Sigmoid colon (tissue), 7 donors: Measurements from ENCODE around the gene KIF6. TPM values are rescaled to one million over a fixed set of nuclear protein-coding genes. Genes with fewer than 3 reads are reported as not detected.

ENCODE experiments used
- DNase-seq: peaks from one replicate; pipeline ENCODE4 v3.0.0-alpha.2; 2019
- H3K27ac ChIP-seq, 4 donors: fragments of 200-600 bp; sonication (generic); one replicate each; pipeline ENCODE4 v1.5.1; 2016 to 2019; ENCODE audit warnings: mild to moderate bottlenecking in 1 of 4
- H3K27me3 ChIP-seq, 3 donors: fragments of 200-600 bp; sonication (generic); one replicate each; pipeline ENCODE4 v1.5.1; 2019; ENCODE audit warnings: mild to moderate bottlenecking in 1 of 3
- H3K36me3 ChIP-seq, 4 donors: fragments of 200-600 bp; sonication (generic); one replicate each; pipeline ENCODE4 v1.5.1; 2016 to 2019
- H3K4me1 ChIP-seq, 4 donors: fragments of 200-600 bp; sonication (generic); one replicate each; pipeline ENCODE4 v1.5.1; 2017 to 2019
- H3K4me3 ChIP-seq, 4 donors: fragments of 200-600 bp; sonication (generic); one replicate each; pipeline ENCODE4 v1.5.1; 2017 to 2019; ENCODE audit warnings: mild to moderate bottlenecking in 2 of 4, moderate library complexity in 1 of 4
- H3K9me3 ChIP-seq, 4 donors: fragments of 200-600 bp in 3 of 4; sonication (generic) in 3 of 4; one replicate each; pipeline versions ENCODE4 v1.5.1 to v1.6.1; 2013 to 2019
- EP300 ChIP-seq, 4 donors: sonication (generic); formaldehyde crosslinking; IDR thresholded peaks; one replicate each; pipeline ENCODE4 v1.6.1; 2017; ENCODE audit warnings: antibody characterized with exemption in 4 of 4
- POLR2A ChIP-seq, 2 donors: fragments of 450-650 bp; IDR thresholded peaks; one replicate each; pipeline ENCODE4 v1.6.1; 2016; ENCODE audit warnings: antibody characterized with exemption in 2 of 2, mild to moderate bottlenecking in 2 of 2, moderate library complexity in 2 of 2
- POLR2AphosphoS5 ChIP-seq, 4 donors: sonication (generic); formaldehyde crosslinking; IDR thresholded peaks; one replicate each; pipeline ENCODE4 v1.6.1; 2017; ENCODE audit warnings: antibody characterized with exemption in 4 of 4
- WGBS, 2 donors: extraction: QIAGEN DNeasy Blood & Tissue Kit; methylation state at CpG; one replicate each; pipeline ENCODE4 v1.1.7; 2013; 5-methylcytosine and 5-hydroxymethylcytosine counted together
- intact Hi-C: fragments of 100-400 bp; cut with DNase I; formaldehyde crosslinking; loops from one replicate; pipeline ENCODE4 v1.15.1; 2023
- polyA plus RNA-seq, 3 donors: library from polyadenylated mRNA; stranded (reverse); fragments of 200-250 nt; gene quantifications; one replicate each; pipeline ENCODE4 v1.2.3, GENCODE V29; 2013
- total RNA-seq, 4 donors: library from RNA; depleted of rRNA; stranded (reverse); fragments of >200 nt; gene quantifications; one replicate each; pipeline ENCODE4 v1.1.0, GENCODE V29; 2016
- TF ChIP-seq, protein P1 (sequence below), 4 experiments: fragments of 450-650 bp in 3 of 4; fragments of 200-600 bp in 1 of 4; IDR thresholded peaks; one replicate each; pipeline ENCODE4 v1.5.1; 2016 to 2019; ENCODE audit warnings: antibody characterized with exemption in 4 of 4, mild to moderate bottlenecking in 3 of 4, moderate library complexity in 2 of 4
- donor health status: healthy with polysubstance abuse.
- donor health status: Bipolar disorder and iron deficiency.
- donor health status: healthy.

KIF6 gene
- total and polyA plus RNA-seq, 7 donors: under 0.01 to 0.99 (median 0.36) TPM; not detected in 2

DNA sequence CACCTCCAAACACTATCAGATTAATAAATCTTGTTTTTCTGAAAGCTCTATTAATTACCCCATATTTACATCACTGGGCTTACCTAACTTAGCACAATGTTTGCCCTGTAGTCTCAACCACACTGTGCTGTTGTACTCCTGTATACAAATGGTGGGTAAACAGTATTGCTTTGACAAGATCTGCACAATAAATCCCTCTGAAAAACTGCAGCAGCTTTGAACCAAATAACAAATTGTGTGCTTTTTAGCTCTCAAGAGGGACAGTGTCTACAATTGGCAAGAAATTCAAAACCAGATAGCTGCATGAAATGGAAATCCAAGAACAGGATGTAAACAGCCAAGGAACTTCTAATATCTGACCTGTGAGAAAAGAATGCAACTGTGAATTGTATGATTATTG, 10.4 kb downstream of the KIF6 start:
- no peaks in the 10 kb centered on the region for H3K36me3 ChIP-seq
- no peak for DNase-seq
- no peaks in the 10 kb centered on the region for H3K9me3 ChIP-seq
- TF ChIP-seq, protein P1, sequence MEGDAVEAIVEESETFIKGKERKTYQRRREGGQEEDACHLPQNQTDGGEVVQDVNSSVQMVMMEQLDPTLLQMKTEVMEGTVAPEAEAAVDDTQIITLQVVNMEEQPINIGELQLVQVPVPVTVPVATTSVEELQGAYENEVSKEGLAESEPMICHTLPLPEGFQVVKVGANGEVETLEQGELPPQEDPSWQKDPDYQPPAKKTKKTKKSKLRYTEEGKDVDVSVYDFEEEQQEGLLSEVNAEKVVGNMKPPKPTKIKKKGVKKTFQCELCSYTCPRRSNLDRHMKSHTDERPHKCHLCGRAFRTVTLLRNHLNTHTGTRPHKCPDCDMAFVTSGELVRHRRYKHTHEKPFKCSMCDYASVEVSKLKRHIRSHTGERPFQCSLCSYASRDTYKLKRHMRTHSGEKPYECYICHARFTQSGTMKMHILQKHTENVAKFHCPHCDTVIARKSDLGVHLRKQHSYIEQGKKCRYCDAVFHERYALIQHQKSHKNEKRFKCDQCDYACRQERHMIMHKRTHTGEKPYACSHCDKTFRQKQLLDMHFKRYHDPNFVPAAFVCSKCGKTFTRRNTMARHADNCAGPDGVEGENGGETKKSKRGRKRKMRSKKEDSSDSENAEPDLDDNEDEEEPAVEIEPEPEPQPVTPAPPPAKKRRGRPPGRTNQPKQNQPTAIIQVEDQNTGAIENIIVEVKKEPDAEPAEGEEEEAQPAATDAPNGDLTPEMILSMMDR (IDR thresholded peaks at IDR 0.05): no peak
- TF ChIP-seq POLR2AphosphoS5 (IDR thresholded peaks at IDR 0.05) (no peak), POLR2A (IDR thresholded peaks at IDR 0.05) (no peak), EP300 (IDR thresholded peaks at IDR 0.05) (no peak)
- no peaks in the 10 kb centered on the region for H3K4me1 ChIP-seq
- H3K27me3 ChIP-seq: no peaks in the 10 kb centered on the region
- no peak overlapping the region for H3K27ac ChIP-seq
- no peak overlapping the region for H3K4me3 ChIP-seq
- intact Hi-C loops: no loop called here

DNA sequence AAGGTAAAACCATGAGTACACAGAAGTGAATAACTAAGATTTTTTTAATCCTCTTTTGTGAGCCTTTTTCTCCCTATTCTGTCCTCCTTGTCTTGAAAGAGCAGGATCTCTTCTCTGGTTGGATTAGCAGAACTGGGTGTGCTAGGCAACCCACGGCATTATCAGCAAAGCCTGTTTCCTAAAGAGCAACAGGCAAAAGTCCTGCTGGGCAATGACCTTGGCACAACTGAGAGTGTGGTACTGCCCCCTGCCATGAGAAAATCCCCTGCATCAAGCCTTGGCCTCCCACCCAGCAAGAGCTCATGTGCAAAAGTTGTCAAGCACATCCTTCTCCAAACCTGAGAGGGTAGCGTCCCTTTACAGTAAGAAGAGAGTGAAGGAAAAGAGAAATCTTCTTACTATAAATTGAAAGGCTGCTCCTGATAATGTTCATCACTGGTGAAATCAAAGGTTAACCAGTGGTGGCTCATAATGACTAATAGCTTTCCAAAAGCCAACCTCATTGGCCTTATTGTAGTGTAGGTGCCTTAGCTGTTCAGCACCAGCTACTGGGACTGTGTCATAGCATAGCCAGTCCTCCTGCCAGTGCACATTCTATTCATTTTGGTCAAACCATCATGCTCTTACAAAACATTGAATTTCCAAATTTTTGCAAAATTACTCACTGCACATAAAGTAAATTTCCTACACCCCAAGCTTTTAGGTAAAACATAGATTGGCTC, 17.1 kb downstream of the KIF6 start:
- Histone ChIP-seq H3K36me3 (no peaks in the 10 kb centered on the region), H3K9me3 (no peaks in the 10 kb centered on the region), H3K27ac (no peak overlapping the region), H3K4me3 (no peak overlapping the region), H3K4me1 (no peaks in the 10 kb centered on the region), H3K27me3 (no peaks in the 10 kb centered on the region)
- TF ChIP-seq POLR2AphosphoS5 (IDR thresholded peaks at IDR 0.05): no peak
- TF ChIP-seq, protein P1 (IDR thresholded peaks at IDR 0.05): no peak
- TF ChIP-seq EP300 (IDR thresholded peaks at IDR 0.05): no peak
- no peak for TF ChIP-seq POLR2A (IDR thresholded peaks at IDR 0.05)
- DNase-seq: no peak
- intact Hi-C loops: no loop called here
- WGBS, 2 donors: 89 to 97% methylated on average over 2 of the region's 2 CpGs

DNA sequence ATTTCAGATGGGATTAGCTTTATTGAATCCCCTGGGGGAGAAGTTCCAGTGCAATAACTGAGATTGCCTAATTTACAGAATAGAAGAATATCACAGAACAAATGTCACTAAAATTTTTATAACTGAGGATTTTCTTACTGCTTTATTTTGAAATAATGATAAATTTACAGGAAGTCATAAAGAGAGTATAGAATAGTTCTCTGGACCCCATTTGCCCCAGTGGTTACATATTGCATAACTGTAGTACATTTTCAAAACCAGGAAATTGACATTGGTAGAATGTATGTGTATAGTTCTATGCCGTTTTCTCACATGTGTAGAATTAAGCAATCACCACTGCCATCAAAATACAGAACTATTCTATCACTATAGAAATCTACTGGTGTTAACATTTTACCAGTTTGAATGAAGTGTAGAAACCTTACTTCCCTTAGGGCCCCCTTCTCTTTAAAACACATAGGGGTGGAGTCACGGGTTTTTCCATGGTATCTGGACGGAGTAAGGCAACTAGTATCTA, 18.3 kb downstream of the KIF6 start:
- Histone ChIP-seq H3K27me3 (no peaks in the 10 kb centered on the region), H3K4me3 (no peak overlapping the region), H3K4me1 (no peaks in the 10 kb centered on the region), H3K36me3 (no peaks in the 10 kb centered on the region), H3K9me3 (no peaks in the 10 kb centered on the region), H3K27ac (no peak overlapping the region)
- WGBS, 2 donors: 62 to 66% methylated on average over 3 of the region's 3 CpGs
- TF ChIP-seq EP300 (IDR thresholded peaks at IDR 0.05) (no peak), POLR2A (IDR thresholded peaks at IDR 0.05) (no peak), POLR2AphosphoS5 (IDR thresholded peaks at IDR 0.05) (no peak)
- TF ChIP-seq, protein P1 (IDR thresholded peaks at IDR 0.05): no peak
- DNase-seq: no peak
- intact Hi-C loops: no loop called here

DNA sequence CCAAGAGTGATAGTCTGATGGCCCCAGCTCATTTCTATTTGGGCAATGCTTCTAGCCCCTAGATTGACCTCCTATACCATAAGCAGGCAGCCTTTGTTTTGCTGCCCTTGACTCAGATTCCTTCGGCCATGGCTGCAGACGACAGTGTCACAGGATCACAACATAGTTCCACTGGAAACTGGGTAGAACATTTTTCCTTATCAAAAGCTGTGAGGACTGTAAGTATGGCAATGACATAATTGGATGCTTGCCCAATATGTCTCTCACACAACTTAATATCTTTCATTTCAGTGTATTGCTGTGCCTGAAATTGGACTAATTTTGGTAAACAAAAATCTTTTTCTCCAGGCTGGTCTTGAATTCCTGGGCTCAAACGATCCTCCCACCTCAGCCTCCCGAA, 22.9 kb downstream of the KIF6 start:
- intact Hi-C loops: no loop called here
- no peak for TF ChIP-seq POLR2AphosphoS5 (IDR thresholded peaks at IDR 0.05)
- TF ChIP-seq, protein P1 (IDR thresholded peaks at IDR 0.05): no peak
- no peak for TF ChIP-seq POLR2A (IDR thresholded peaks at IDR 0.05)
- TF ChIP-seq EP300 (IDR thresholded peaks at IDR 0.05): no peak
- WGBS, 2 donors: 89 to 94% methylated on average over 4 of the region's 4 CpGs
- no peaks in the 10 kb centered on the region for H3K9me3 ChIP-seq
- H3K36me3 ChIP-seq: no peaks in the 10 kb centered on the region
- no peak overlapping the region for H3K27ac ChIP-seq
- no peak for DNase-seq
- H3K4me3 ChIP-seq: no peak overlapping the region
- no peaks in the 10 kb centered on the region for H3K27me3 ChIP-seq
- no peaks in the 10 kb centered on the region for H3K4me1 ChIP-seq

DNA sequence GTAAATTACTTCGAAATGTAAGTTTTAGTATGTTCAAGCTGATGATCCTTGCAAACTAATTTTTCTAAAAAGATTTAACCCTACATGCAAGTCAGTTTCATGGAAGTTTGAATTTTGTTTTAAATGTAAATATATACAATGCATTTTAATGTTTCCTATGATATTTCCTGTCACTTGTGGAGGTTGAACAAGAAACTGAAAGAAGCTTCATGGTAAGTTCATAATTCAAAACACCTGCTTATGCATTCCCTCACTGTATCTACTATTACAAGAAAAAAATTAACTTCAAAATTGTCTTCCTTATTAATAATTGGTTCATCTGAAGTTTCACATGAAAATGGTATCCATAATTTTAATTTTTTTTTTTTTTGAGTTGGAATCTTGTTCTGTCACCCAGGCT, 24.8 kb downstream of the KIF6 start:
- TF ChIP-seq POLR2A (IDR thresholded peaks at IDR 0.05) (no peak), POLR2AphosphoS5 (IDR thresholded peaks at IDR 0.05) (no peak), EP300 (IDR thresholded peaks at IDR 0.05) (no peak)
- TF ChIP-seq, protein P1 (IDR thresholded peaks at IDR 0.05): no peak
- no peak overlapping the region for H3K27ac ChIP-seq

More for the DNA sequence above, 24.8 kb downstream of the KIF6 start:
- Histone ChIP-seq H3K36me3 (no peaks in the 10 kb centered on the region), H3K4me3 (no peak overlapping the region), H3K4me1 (no peaks in the 10 kb centered on the region), H3K9me3 (no peaks in the 10 kb centered on the region), H3K27me3 (no peaks in the 10 kb centered on the region)
- intact Hi-C loops: no loop called here
- WGBS, 2 donors: 49 to 83% methylated on average over 1 of the region's 1 CpG
- DNase-seq: no peak
